Fibroblast of peridontal ligament (primary cell): ENCODE results near the gene FNDC3B.

ENCODE experiments used
- DNase-seq: peaks from one replicate; pipeline ENCODE4 v3.0.0-alpha.2; 2010; ENCODE audit errors: extremely low read depth

FNDC3B gene

DNA sequence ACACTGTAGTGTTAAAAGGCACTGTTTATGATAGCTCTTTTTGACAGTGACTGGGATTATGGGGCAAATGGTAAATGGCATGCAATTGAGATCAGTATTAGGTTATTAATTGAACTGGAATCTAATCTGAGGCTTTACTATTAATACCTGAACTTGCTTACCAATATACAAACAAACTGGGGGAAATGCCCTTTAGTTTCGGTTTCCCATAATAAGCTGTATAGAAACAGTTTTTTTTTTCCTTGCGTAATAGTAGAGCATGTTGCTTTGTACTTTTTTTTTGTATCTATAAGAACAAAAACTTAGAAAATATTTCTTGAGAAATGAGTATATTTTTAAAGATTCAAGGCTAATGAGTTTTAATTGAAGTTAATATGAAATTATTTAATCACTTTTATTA is 95.0 kb downstream of the FNDC3B start:
- DNase-seq: no peak

GRCh38 chr3:172135185-172135584 is 95.8 kb downstream of the FNDC3B start:
- DNase-seq: no peak

DNA sequence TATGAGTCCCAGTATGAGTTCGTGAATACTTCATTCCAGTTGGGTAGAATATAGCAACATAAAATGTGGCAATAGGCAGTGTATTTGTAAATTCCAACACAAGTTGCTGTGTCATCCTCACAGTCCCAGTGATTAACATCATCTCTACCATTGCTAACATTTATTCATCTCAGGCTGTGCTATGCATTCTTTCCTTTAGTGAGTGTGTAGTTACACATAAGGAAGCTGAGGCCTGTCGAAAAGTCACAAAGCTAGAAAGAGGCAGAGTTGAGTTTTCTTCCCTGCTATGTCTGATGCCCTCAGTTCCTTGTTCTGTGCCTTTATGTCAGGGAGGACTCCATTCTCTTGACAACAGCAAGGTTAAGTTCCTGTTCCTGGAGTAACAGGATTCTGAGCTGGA is 96.4 kb downstream of the FNDC3B start:
- peak; percentile 85 for DNase-seq

GRCh38 chr3:172136330-172136729 is 97.0 kb downstream of the FNDC3B start:
- DNase-seq: no peak

GRCh38 chr3:172137287-172138192 is 98.2 kb downstream of the FNDC3B start:
- no peak for DNase-seq

- DNase-seq: no peak
These were observed 98.8 kb downstream of the FNDC3B start for GRCh38 chr3:172138193-172138537.

- DNase-seq: no peak
These were observed 99.6 kb downstream of the FNDC3B start for GRCh38 chr3:172138792-172139507.

GRCh38 chr3:172139528-172140276 is 100.3 kb downstream of the FNDC3B start:
- DNase-seq: no peak

GRCh38 chr3:172140499-172141391 is 101.4 kb downstream of the FNDC3B start:
- peak; percentile 78 for DNase-seq

- DNase-seq: peak; percentile 53
These were observed 102.9 kb downstream of the FNDC3B start for GRCh38 chr3:172142051-172142863.

GRCh38 chr3:172142864-172143451 is 103.6 kb downstream of the FNDC3B start:
- no peak for DNase-seq

GRCh38 chr3:172143739-172144497 is 104.5 kb downstream of the FNDC3B start:
- DNase-seq: no peak

GRCh38 chr3:172144601-172145000 is 105.2 kb downstream of the FNDC3B start:
- DNase-seq: no peak

- no peak for DNase-seq
These were observed 105.8 kb downstream of the FNDC3B start for GRCh38 chr3:172145031-172145686.

GRCh38 chr3:172146349-172146748 is 107.0 kb downstream of the FNDC3B start:
- DNase-seq: no peak

DNA sequence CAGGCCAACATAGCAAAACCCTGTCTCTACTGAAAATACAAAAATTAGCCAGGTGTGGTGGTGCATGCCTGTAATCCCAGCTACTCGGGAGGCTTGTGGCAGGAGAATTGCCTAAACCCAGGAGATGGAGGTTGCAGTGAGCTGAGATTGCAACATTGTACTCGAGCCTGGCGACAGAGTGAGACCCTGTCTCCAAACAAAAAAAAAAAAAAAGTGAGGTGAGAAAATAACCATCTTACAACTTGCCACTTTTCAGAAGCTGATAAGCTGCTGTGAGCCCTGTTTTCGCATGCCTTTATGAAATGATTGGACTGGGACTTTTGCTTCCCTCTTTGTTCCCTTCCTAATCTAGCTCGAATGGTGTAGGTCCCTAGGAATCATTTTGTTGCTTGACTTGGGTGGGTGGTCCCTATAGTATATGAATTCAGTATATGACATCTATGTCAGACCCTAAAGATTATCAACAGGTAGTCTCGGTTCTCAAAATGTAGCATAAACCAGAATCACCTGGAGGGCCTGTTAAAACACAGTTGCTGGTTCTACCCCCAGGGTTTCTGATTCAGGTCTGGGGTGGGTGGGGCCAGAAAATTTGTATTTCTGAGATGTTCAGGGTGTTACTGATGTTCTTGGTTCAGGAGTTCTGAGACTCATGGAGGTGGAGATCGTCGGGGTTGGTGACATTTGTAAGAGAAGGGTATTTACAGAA is 107.9 kb downstream of the FNDC3B start:
- no peak for DNase-seq

GRCh38 chr3:172148241-172148640 is 108.9 kb downstream of the FNDC3B start:
- DNase-seq: no peak
